HEK293 (cell line): ENCODE measurements around the gene P2RX7.
"Not testable (repeated sequence)": the region's sequence is repeated elsewhere in the genome, so short reads cannot be mapped to it uniquely, and the experiment has no call there.

Experiments
- CTCF ChIA-PET: fragments of 350-600 bp; formaldehyde crosslinking; extraction: SDS; loops from one replicate; lab custom pipeline; 2021; ENCODE audit warnings: antibody characterized with exemption; lab: Yijun Ruan, JAX
- POLR2A ChIA-PET: fragments of 300-600 bp; formaldehyde crosslinking; extraction: SDS; loops from one replicate; lab custom pipeline; 2020; ENCODE audit warnings: antibody characterized with exemption, inconsistent platforms; lab: Yijun Ruan, JAX
- H3K27ac ChIP-seq: fragments of 200-500 bp; sonication (Bioruptor generic); 2 replicates; pipeline ENCODE4 v1.5.1; 2014; ENCODE audit warnings: low read depth, low read length, control low read depth, inconsistent platforms; ENCODE audit errors: extremely low read depth
- H3K36me3 ChIP-seq, 2 experiments: fragments of 200-500 bp in 1 of 2; sonication (Bioruptor generic) in 1 of 2; 1 replicate in 1 of 2; 2 replicates in 1 of 2; pipeline ENCODE4 v1.5.1; 2014 to 2017; ENCODE audit warnings: inconsistent platforms in 2 of 2, low read length in 2 of 2; ENCODE audit not compliant: control insufficient read depth in 2 of 2, insufficient read depth in 1 of 2
- H3K4me1 ChIP-seq: fragments of 200-500 bp; sonication (Bioruptor generic); 2 replicates; pipeline ENCODE4 v1.5.1; 2014; ENCODE audit warnings: mild to moderate bottlenecking, low read length, inconsistent platforms; ENCODE audit not compliant: control insufficient read depth, insufficient read depth
- H3K4me3 ChIP-seq: 2 replicates; pipeline ENCODE4 v1.5.1; 2011; ENCODE audit warnings: low read depth, mild to moderate bottlenecking, control low read depth, low read length, moderate library complexity
- H3K9me3 ChIP-seq: fragments of 200-500 bp; sonication (Bioruptor generic); 2 replicates; pipeline ENCODE4 v1.5.1; 2014; ENCODE audit warnings: low read depth, low read length, inconsistent platforms; ENCODE audit not compliant: control insufficient read depth, insufficient read depth
- BCL11A ChIP-seq: fragments of 450-650 bp; formaldehyde crosslinking; IDR thresholded peaks from 2 replicates; pipeline ENCODE4 v1.5.1; 2016; ENCODE audit warnings: low read depth, missing biosample characterization, missing genetic modification characterization
- CTCF ChIP-seq: fragments of 450-650 bp; formaldehyde crosslinking; IDR thresholded peaks from 2 replicates; pipeline ENCODE4 v1.5.1; 2016; ENCODE audit warnings: missing biosample characterization, missing genetic modification characterization
- GLIS2 ChIP-seq: fragments of 450-650 bp; formaldehyde crosslinking; IDR thresholded peaks from 2 replicates; pipeline ENCODE4 v1.5.1; 2016; ENCODE audit warnings: missing biosample characterization, missing genetic modification characterization
- HIC1 ChIP-seq: fragments of 450-650 bp; formaldehyde crosslinking; IDR thresholded peaks from 2 replicates; pipeline ENCODE4 v1.5.1; 2016; ENCODE audit warnings: missing biosample characterization, missing genetic modification characterization
- KLF7 ChIP-seq: fragments of 450-650 bp; formaldehyde crosslinking; IDR thresholded peaks from 2 replicates; pipeline ENCODE4 v1.5.1; 2016; ENCODE audit warnings: missing biosample characterization, missing genetic modification characterization, borderline replicate concordance
- PRDM10 ChIP-seq: fragments of 450-650 bp; formaldehyde crosslinking; IDR thresholded peaks from 2 replicates; pipeline ENCODE4 v1.5.1; 2016; ENCODE audit warnings: missing biosample characterization, missing genetic modification characterization
- SCRT2 ChIP-seq: fragments of 450-650 bp; formaldehyde crosslinking; IDR thresholded peaks from 2 replicates; pipeline ENCODE4 v1.5.1; 2016; ENCODE audit warnings: missing biosample characterization, missing genetic modification characterization
- SP7 ChIP-seq: fragments of 450-650 bp; formaldehyde crosslinking; IDR thresholded peaks from 2 replicates; pipeline ENCODE4 v1.5.1; 2016; ENCODE audit warnings: missing biosample characterization, missing genetic modification characterization
- ZBTB17 ChIP-seq: fragments of 450-650 bp; formaldehyde crosslinking; IDR thresholded peaks from 2 replicates; pipeline ENCODE4 v1.5.1; 2016; ENCODE audit warnings: missing biosample characterization, missing genetic modification characterization
- ZFP3 ChIP-seq: fragments of 450-650 bp; formaldehyde crosslinking; IDR thresholded peaks from 2 replicates; pipeline ENCODE4 v1.5.1; 2016; ENCODE audit warnings: low read depth, missing biosample characterization, missing genetic modification characterization
- ZFP37 ChIP-seq: fragments of 450-650 bp; formaldehyde crosslinking; IDR thresholded peaks from 2 replicates; pipeline ENCODE4 v1.5.1; 2016; ENCODE audit warnings: missing biosample characterization, missing genetic modification characterization
- ZNF211 ChIP-seq: fragments of 450-650 bp; formaldehyde crosslinking; IDR thresholded peaks from 2 replicates; pipeline ENCODE4 v1.5.1; 2016; ENCODE audit warnings: low read depth, missing biosample characterization, missing genetic modification characterization
- ZNF362 ChIP-seq: fragments of 450-650 bp; formaldehyde crosslinking; IDR thresholded peaks from 2 replicates; pipeline ENCODE4 v1.5.1; 2016; ENCODE audit warnings: missing biosample characterization, missing genetic modification characterization
- ZNF366 ChIP-seq: fragments of 450-650 bp; formaldehyde crosslinking; conservative IDR thresholded peaks from 2 replicates; pipeline ENCODE4 v1.5.1; 2016; ENCODE audit warnings: missing biosample characterization, missing genetic modification characterization
- ZNF580 ChIP-seq: fragments of 450-650 bp; formaldehyde crosslinking; IDR thresholded peaks from 2 replicates; pipeline ENCODE4 v1.5.1; 2016; ENCODE audit warnings: missing biosample characterization, missing genetic modification characterization
- ZNF624 ChIP-seq: fragments of 450-650 bp; formaldehyde crosslinking; IDR thresholded peaks from 2 replicates; pipeline ENCODE4 v1.5.1; 2017; ENCODE audit warnings: missing biosample characterization, missing genetic modification characterization
- ZNF639 ChIP-seq: fragments of 450-650 bp; formaldehyde crosslinking; IDR thresholded peaks from 2 replicates; pipeline ENCODE4 v1.5.1; 2016; ENCODE audit warnings: missing biosample characterization, missing genetic modification characterization
- ZNF654 ChIP-seq: fragments of 450-650 bp; formaldehyde crosslinking; IDR thresholded peaks from 2 replicates; pipeline ENCODE4 v1.5.1; 2016; ENCODE audit warnings: low read depth, missing biosample characterization, missing genetic modification characterization
- ZNF707 ChIP-seq: fragments of 450-650 bp; formaldehyde crosslinking; IDR thresholded peaks from 2 replicates; pipeline ENCODE4 v1.5.1; 2016; ENCODE audit warnings: missing biosample characterization, missing genetic modification characterization
- ZSCAN16 ChIP-seq: fragments of 450-650 bp; formaldehyde crosslinking; IDR thresholded peaks from 2 replicates; pipeline ENCODE4 v1.5.1; 2016; ENCODE audit warnings: missing biosample characterization, missing genetic modification characterization
- ZSCAN4 ChIP-seq: fragments of 450-650 bp; formaldehyde crosslinking; IDR thresholded peaks from 2 replicates; pipeline ENCODE4 v1.5.1; 2017; ENCODE audit warnings: missing biosample characterization, missing genetic modification characterization

The P2RX7 gene

GRCh38 chr12:121228919-121229665 lies 96.4 kb downstream of the P2RX7 start (continued):
- TF ChIP-seq ZFP3 (tag by site-specific recombination) = no peak
- TF ChIP-seq ZNF580 (tag by site-specific recombination) = no peak
- TF ChIP-seq ZNF707 (tag by site-specific recombination) = no peak
- TF ChIP-seq ZSCAN4 (tag by site-specific recombination) = no peak
- no peak for TF ChIP-seq ZNF624 (tag by site-specific recombination)
- TF ChIP-seq ZNF639 (tag by site-specific recombination) = no peak
- no peak for TF ChIP-seq ZSCAN16 (tag by site-specific recombination)
- no peak for TF ChIP-seq ZNF211
- TF ChIP-seq, all 188 proteins: peak for 0

GRCh38 chr12:121229826-121230537 lies 97.3 kb downstream of the P2RX7 start:
- peaks cover 8 to 47% of the 10 kb centered on the region in 2 experiments; a peak in 2 of 3 replicates for H3K36me3 ChIP-seq
- H3K4me1 ChIP-seq, H3K9me3 ChIP-seq, H3K4me3 ChIP-seq: not testable (repeated sequence)
- ChIA-PET POLR2A (interaction anchor here (0.7 kb wide), 1 partner anchor 165 kb away, joined by 3 read pairs; no protein-coding TSS in a partner anchor), CTCF (interaction anchor here (0.6 to 2.1 kb wide), 19 partner anchors 9 to 1269 kb away, joined by 3 to 12 read pairs (median 4); no protein-coding TSS in a partner anchor)
- H3K27ac ChIP-seq = peak overlapping the region; percentile 22; the same call in 1 of the 2 replicates
- 0 out of 2 replicates have a peak, but pooled peaks have one; percentile 32 for TF ChIP-seq ZNF366 (tag by site-specific recombination)
- TF ChIP-seq GLIS2 (tag by site-specific recombination) = 0 out of 2 replicates have a peak, but pooled peaks have one; percentile 24
- peak; percentile 59; the same call in 1 of the 2 replicates for TF ChIP-seq HIC1 (tag by site-specific recombination)
- TF ChIP-seq BCL11A (tag by site-specific recombination) = peak; percentile 61; the same call in 1 of the 2 replicates
- TF ChIP-seq ZNF362 (tag by site-specific recombination) = peak; percentile 99
- TF ChIP-seq ZNF654 (tag by site-specific recombination) = peak; percentile 75
- peak; percentile 44; the same call in 1 of the 2 replicates for TF ChIP-seq SP7
- TF ChIP-seq CTCF = peak; percentile 77
- 0 out of 2 replicates have a peak, but pooled peaks have one; percentile 57 for TF ChIP-seq ZFP37 (tag by site-specific recombination)
- 0 out of 2 replicates have a peak, but pooled peaks have one; percentile 41 for TF ChIP-seq SCRT2 (tag by site-specific recombination)
- peak; percentile 68; the same call in 1 of the 2 replicates for TF ChIP-seq KLF7 (tag by site-specific recombination)
- peak; percentile 81 for TF ChIP-seq ZBTB17 (tag by site-specific recombination)
- peak; percentile 46 for TF ChIP-seq PRDM10 (tag by site-specific recombination)
